ENCODE measurements around the gene HIP1. TPM values are rescaled to one million over a fixed set of nuclear protein-coding genes. Genes with fewer than 3 reads are reported as not detected.
"Not testable (repeated sequence)": the region's sequence is repeated elsewhere in the genome, so short reads cannot be mapped to it uniquely, and the experiment has no call there.

The HIP1 gene
- total RNA-seq, 2 experiments from 2014 or later = 5.2 to 5.6 TPM

DNA sequence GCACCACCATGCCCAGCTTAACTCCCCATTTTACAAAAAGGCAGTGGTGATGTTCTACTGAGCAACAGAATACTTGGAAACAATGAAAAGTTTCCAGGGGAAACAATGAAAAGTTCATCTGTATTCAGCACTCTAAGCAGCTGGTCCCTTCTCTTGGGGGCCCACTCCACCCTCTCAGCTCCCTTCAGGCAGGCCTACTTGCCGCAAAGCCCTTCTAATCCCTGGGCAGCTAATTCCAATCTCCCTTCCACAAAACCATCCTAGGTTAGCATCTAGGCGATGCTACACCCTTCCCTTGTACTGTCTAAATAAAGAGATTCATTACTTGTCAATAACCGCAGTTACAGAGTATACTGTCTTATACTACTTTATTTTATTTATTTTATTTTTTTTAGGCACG, 167.5 kb downstream of the HIP1 start:
- no peaks in the 10 kb centered on the region for H3K4me1 Mint-ChIP-seq (ENCODE audit: low read depth)
- no peak overlapping the region for H3K4me3 Mint-ChIP-seq
- no peak overlapping the region for H3K27ac Mint-ChIP-seq
- ChIA-PET CTCF (no interaction called here), POLR2A (no interaction called here)
- ATAC-seq (no peak), DNase-seq (no peak)
- no peaks in the 10 kb centered on the region for H3K27me3 Mint-ChIP-seq
- no peaks in the 10 kb centered on the region for H3K9me3 Mint-ChIP-seq
- TF ChIP-seq, protein P1, sequence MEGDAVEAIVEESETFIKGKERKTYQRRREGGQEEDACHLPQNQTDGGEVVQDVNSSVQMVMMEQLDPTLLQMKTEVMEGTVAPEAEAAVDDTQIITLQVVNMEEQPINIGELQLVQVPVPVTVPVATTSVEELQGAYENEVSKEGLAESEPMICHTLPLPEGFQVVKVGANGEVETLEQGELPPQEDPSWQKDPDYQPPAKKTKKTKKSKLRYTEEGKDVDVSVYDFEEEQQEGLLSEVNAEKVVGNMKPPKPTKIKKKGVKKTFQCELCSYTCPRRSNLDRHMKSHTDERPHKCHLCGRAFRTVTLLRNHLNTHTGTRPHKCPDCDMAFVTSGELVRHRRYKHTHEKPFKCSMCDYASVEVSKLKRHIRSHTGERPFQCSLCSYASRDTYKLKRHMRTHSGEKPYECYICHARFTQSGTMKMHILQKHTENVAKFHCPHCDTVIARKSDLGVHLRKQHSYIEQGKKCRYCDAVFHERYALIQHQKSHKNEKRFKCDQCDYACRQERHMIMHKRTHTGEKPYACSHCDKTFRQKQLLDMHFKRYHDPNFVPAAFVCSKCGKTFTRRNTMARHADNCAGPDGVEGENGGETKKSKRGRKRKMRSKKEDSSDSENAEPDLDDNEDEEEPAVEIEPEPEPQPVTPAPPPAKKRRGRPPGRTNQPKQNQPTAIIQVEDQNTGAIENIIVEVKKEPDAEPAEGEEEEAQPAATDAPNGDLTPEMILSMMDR (IDR thresholded peaks at IDR 0.05) = no peak
- H3K36me3 Mint-ChIP-seq (ENCODE audit: low read depth) = no peaks in the 10 kb centered on the region
- intact Hi-C loops (cut with micrococcal nuclease) = no loop called here

DNA sequence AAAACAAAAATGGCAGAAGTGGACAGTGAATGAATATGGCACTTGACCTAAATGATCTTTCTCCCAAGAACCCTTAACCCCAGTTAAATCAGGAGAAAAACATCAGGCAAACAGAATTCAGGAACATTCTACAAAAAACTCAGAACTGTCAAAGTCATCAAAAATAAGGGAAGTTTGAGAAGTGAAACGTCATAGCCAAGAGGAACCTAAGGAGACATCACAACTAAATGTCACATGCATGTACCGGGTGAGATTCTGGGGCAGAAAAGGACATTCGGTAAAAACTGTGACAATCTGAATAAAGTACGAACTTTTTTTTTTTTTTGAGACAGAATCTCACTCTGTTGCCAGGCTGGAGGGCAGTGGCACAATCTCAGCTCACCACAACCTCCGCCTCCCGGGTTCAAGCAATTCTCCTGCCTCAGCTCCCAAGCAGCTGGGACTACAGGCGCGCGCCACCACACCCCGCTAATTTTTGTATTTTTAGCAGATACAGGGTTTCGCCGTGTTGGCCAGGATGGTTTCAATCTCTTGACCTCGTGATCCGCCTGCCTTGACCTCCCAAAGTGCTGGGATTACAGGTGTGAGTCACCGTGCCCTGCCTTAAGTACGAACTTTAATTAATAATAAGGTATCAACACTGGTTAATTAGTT, 169.0 kb downstream of the HIP1 start:
- H3K9me3 Mint-ChIP-seq; H3K4me3 Mint-ChIP-seq; H3K36me3 Mint-ChIP-seq (ENCODE audit: low read depth); H3K4me1 Mint-ChIP-seq (ENCODE audit: low read depth); intact Hi-C loops (cut with micrococcal nuclease); ATAC-seq; DNase-seq; CTCF ChIA-PET; H3K27me3 Mint-ChIP-seq; H3K27ac Mint-ChIP-seq; POLR2A ChIA-PET: not testable (repeated sequence)

DNA sequence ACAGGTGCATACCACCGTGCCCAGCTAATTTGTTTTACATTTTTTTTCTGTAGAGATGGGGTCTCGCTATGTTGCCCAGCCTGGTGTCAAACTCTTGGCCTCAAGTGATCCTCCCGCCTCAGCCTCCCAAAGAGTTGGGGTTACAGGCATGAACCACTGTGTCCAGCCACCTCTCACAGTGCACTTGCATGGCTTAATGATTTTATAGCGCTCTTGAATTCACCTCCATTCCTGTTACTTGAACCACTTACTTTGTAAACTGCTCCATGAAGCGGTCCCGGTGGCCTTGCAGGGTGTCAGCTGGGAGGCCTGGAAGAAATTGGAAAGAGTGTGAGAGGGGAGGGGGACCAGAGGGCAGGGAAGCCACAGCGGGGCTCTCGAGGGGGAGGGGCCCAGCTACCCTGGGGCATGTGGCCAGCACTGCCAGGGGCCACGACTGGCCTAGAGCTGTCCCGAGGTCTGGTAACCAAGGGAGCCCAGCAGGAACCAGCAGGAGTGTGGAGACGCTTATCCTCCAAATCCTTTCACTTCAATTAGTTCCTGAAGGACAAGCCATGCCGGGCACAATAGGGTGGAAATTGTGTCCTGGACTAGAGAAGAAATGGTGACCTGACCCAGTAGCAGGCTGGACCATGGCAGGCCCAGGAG, 170.7 kb downstream of the HIP1 start:
- no peaks in the 10 kb centered on the region for H3K27me3 Mint-ChIP-seq
- H3K27ac Mint-ChIP-seq = no peak overlapping the region
- peaks cover 5% of the 10 kb centered on the region for H3K36me3 Mint-ChIP-seq (ENCODE audit: low read depth)
- CTCF ChIA-PET = no interaction called here
- no peaks in the 10 kb centered on the region for H3K9me3 Mint-ChIP-seq
- TF ChIP-seq, protein P1 (IDR thresholded peaks at IDR 0.05) = no peak
- no peak for ATAC-seq
- POLR2A ChIA-PET = no interaction called here
- no peaks in the 10 kb centered on the region for H3K4me1 Mint-ChIP-seq (ENCODE audit: low read depth)
- intact Hi-C loops (cut with micrococcal nuclease) = no loop called here
- DNase-seq = no peak
- H3K4me3 Mint-ChIP-seq = no peak overlapping the region

DNA sequence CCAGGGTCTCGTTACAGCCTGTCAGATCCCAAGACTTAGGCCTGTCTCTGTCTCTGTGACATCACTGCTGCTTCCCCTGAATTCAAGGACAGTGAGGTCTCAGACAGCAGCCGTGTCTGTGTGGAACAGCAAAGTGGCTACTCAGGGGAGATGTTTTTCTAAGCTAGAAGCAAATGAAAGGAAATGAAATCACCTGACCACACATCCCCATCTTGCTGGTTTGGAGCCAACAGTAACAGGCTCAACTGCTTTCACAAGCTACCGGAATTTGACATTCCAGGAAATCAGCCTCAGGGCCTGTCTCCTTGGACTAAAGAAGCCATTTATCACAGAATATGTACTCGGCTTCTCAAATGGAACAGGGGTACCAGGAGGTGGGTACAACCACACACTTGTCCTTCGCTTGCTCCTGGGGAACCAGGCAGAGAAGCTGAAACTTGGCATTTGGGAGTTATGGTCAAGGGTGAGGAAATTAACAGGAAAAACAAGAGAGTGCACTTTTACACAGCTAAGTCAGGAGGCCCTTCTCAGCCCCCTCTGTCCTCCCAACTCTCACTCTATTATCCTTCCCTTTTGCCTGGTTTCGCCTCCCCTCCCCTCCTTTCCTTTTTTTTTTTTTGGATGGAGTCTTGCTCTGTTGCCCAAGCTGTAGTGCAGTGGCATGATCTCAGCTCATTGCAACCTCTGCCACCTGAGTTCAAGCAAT, 173.5 kb downstream of the HIP1 start:
- Mint-ChIP-seq H3K27me3 (no peaks in the 10 kb centered on the region), H3K36me3 (ENCODE audit: low read depth) (peaks cover 18% of the 10 kb centered on the region), H3K27ac (peak overlapping the region; percentile 34), H3K4me1 (ENCODE audit: low read depth) (no peaks in the 10 kb centered on the region), H3K4me3 (no peak overlapping the region), H3K9me3 (peaks cover 7% of the 10 kb centered on the region)
- TF ChIP-seq, protein P1 (IDR thresholded peaks at IDR 0.05) = no peak
- no peak for ATAC-seq
- intact Hi-C loops (cut with micrococcal nuclease) = no loop called here
- ChIA-PET CTCF (no interaction called here), POLR2A (interaction anchor here (1.5 kb wide), 1 partner anchor 10 kb away, joined by 3 read pairs; no protein-coding TSS in a partner anchor)
- no peak for DNase-seq

DNA sequence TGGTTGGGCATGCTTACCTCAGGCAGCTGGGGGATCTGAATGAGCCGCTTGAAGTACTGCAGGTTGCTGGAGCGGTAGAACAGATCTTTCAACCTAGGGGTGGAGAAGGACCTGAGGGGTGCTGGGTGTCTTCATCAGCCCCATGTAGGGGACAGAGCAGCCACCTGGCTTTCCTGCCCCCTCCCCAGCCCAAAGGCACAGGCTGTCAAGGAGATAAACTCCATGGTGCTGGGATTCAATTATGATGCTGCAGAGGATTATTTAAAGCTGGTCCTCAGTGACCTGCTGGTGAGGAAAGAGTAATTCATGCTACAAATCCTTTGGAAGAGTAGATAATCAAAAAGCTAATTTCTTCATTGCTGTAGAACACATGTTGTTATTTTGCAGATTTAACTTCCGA, 175.6 kb downstream of the HIP1 start:
- ATAC-seq = no peak
- intact Hi-C loops (cut with micrococcal nuclease) = no loop called here

More for the DNA sequence above, 175.6 kb downstream of the HIP1 start:
- ChIA-PET POLR2A (no interaction called here), CTCF (no interaction called here)
- DNase-seq = no peak
- Mint-ChIP-seq H3K4me3 (no peak overlapping the region), H3K9me3 (peaks cover 7% of the 10 kb centered on the region), H3K36me3 (ENCODE audit: low read depth) (peaks cover 18% of the 10 kb centered on the region), H3K27ac (no peak overlapping the region), H3K4me1 (ENCODE audit: low read depth) (no peaks in the 10 kb centered on the region), H3K27me3 (no peaks in the 10 kb centered on the region)
- TF ChIP-seq, protein P1 (IDR thresholded peaks at IDR 0.05) = no peak

All from activated CD8-positive, alpha-beta T cell treated with anti-CD3 and anti-CD28 coated beads for 36 hours (primary cell).